Neural progenitor cell (in vitro differentiated cells): Measurements from ENCODE around the gene DSPP. TPM values are rescaled to one million over a fixed set of nuclear protein-coding genes. Genes with fewer than 3 reads are reported as not detected.

ENCODE experiments used
- DNase-seq: peaks from one replicate; pipeline ENCODE4 v3.0.0-alpha.2; 2016; ENCODE audit warnings: low spot score
- H2AFZ ChIP-seq: fragments of 200-600 bp; sonication (generic); replicated peaks from 2 replicates; pipeline ENCODE4 v1.6.1; 2016; ENCODE audit warnings: antibody characterized with exemption
- H3F3A ChIP-seq: fragments of 200-600 bp; sonication (generic); 2 replicates; pipeline ENCODE4 v1.6.1; 2016; ENCODE audit warnings: antibody characterized with exemption, low read depth
- H3K27ac ChIP-seq: fragments of 200-600 bp; sonication (generic); 2 replicates; pipeline ENCODE4 v1.5.1; 2016; ENCODE audit warnings: mild to moderate bottlenecking
- H3K27me3 ChIP-seq: fragments of 200-600 bp; sonication (generic); 2 replicates; pipeline ENCODE4 v1.6.1; 2016; ENCODE audit warnings: mild to moderate bottlenecking, moderate library complexity
- H3K36me3 ChIP-seq: fragments of 200-600 bp; sonication (generic); 2 replicates; pipeline ENCODE4 v1.5.1; 2016
- H3K4me1 ChIP-seq: fragments of 200-600 bp; sonication (generic); 2 replicates; pipeline ENCODE4 v1.6.1; 2016; ENCODE audit warnings: mixed run types
- H3K4me2 ChIP-seq: fragments of 200-600 bp; sonication (generic); 2 replicates; pipeline ENCODE4 v1.6.1; 2016
- H3K4me3 ChIP-seq: fragments of 200-600 bp; sonication (generic); 2 replicates; pipeline ENCODE4 v1.5.1; 2016
- H3K79me2 ChIP-seq: fragments of 200-600 bp; sonication (generic); 2 replicates; pipeline ENCODE4 v1.6.1; 2016; ENCODE audit warnings: low read depth
- H3K9ac ChIP-seq: fragments of 200-600 bp; sonication (generic); 2 replicates; pipeline ENCODE4 v1.6.1; 2016
- H3K9me3 ChIP-seq: fragments of 200-600 bp; sonication (generic); 2 replicates; pipeline ENCODE4 v1.5.1; 2016; ENCODE audit warnings: low read depth
- H4K20me1 ChIP-seq: fragments of 200-600 bp; sonication (generic); 2 replicates; pipeline ENCODE4 v1.6.1; 2016; ENCODE audit warnings: low read depth
- H3K27ac Mint-ChIP-seq: 3 replicates; pipeline ENCODE4 v1.8.0; 2021; ENCODE audit warnings: mixed read lengths
- H3K27me3 Mint-ChIP-seq: 2 replicates; pipeline ENCODE4 v1.8.0; 2022; ENCODE audit warnings: low read depth, mild to moderate bottlenecking, inconsistent platforms, moderate library complexity, mixed read lengths; ENCODE audit not compliant: insufficient read depth
- H3K36me3 Mint-ChIP-seq: 3 replicates; pipeline ENCODE4 v1.8.0; 2021; ENCODE audit warnings: mixed read lengths
- H3K4me1 Mint-ChIP-seq: 3 replicates; pipeline ENCODE4 v1.8.0; 2021; ENCODE audit warnings: mixed read lengths
- H3K4me3 Mint-ChIP-seq: 3 replicates; pipeline ENCODE4 v1.8.0; 2021; ENCODE audit warnings: mild to moderate bottlenecking, moderate library complexity, mixed read lengths
- H3K9me3 Mint-ChIP-seq: 3 replicates; pipeline ENCODE4 v1.8.0; 2020; ENCODE audit warnings: mixed read lengths
- EZH2 ChIP-seq: fragments of 200-600 bp; sonication (generic); IDR thresholded peaks from 2 replicates; pipeline ENCODE4 v1.6.1; 2017; ENCODE audit warnings: antibody characterized with exemption, mild to moderate bottlenecking, moderate library complexity
- EZH2phosphoT487 ChIP-seq: fragments of 200-600 bp; sonication (generic); IDR thresholded peaks from 2 replicates; pipeline ENCODE4 v1.6.1; 2017; ENCODE audit warnings: antibody characterized with exemption
- total RNA-seq: library from RNA; depleted of rRNA; stranded (reverse); fragments of >200 nt; gene quantifications from 2 replicates; pipeline ENCODE4 v1.2.3, GENCODE V29; 2015; ENCODE audit warnings: low replicate concordance
- TF ChIP-seq, protein P1 (sequence below): fragments of 200-600 bp; sonication (generic); IDR thresholded peaks from 2 replicates; pipeline ENCODE4 v1.5.1; 2017; ENCODE audit warnings: antibody characterized with exemption, mild to moderate bottlenecking

DSPP gene
- total RNA-seq, 1 donor from 2014 or later = 0.21 TPM

DNA sequence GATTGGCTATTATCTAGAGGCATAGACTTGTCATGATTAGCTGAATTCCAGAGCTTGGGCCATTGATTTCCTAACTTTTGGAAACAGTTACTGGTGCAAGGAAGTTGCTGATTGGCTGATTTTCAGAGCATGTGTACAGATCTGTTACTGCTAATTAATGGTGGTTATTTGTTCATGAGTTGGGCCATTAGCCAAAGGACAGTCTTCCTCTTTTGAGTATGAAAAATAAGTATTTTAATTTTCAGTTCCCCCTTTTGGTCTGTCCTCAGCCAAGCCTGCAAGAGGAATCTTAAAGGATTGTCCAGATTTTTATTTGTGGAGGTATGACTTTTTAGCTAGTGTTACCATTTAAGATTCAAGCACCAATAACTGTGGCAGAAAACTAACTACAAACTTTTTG is 7.0 kb upstream of the DSPP start:
- Histone ChIP-seq H3K27ac (no peak overlapping the region), H3K4me3 (no peak overlapping the region), H3K9me3 (no peaks in the 10 kb centered on the region), H3K36me3 (peaks cover 13% of the 10 kb centered on the region), H4K20me1 (no peaks in the 10 kb centered on the region), H3K4me1 (peaks cover 6% of the 10 kb centered on the region), H2AFZ (no peak overlapping the region), H3F3A (no peaks in the 10 kb centered on the region), H3K79me2 (no peaks in the 10 kb centered on the region), H3K4me2 (no peak overlapping the region), H3K9ac (no peak overlapping the region), H3K27me3 (no peaks in the 10 kb centered on the region)
- Mint-ChIP-seq H3K27me3 (peaks cover 2% of the 10 kb centered on the region), H3K27ac (no peak overlapping the region), H3K4me1 (peaks cover 7% of the 10 kb centered on the region), H3K4me3 (no peak overlapping the region), H3K9me3 (peaks cover 7% of the 10 kb centered on the region), H3K36me3 (no peaks in the 10 kb centered on the region)
- DNase-seq = no peak
- no peak for TF ChIP-seq EZH2phosphoT487
- TF ChIP-seq, protein P1, sequence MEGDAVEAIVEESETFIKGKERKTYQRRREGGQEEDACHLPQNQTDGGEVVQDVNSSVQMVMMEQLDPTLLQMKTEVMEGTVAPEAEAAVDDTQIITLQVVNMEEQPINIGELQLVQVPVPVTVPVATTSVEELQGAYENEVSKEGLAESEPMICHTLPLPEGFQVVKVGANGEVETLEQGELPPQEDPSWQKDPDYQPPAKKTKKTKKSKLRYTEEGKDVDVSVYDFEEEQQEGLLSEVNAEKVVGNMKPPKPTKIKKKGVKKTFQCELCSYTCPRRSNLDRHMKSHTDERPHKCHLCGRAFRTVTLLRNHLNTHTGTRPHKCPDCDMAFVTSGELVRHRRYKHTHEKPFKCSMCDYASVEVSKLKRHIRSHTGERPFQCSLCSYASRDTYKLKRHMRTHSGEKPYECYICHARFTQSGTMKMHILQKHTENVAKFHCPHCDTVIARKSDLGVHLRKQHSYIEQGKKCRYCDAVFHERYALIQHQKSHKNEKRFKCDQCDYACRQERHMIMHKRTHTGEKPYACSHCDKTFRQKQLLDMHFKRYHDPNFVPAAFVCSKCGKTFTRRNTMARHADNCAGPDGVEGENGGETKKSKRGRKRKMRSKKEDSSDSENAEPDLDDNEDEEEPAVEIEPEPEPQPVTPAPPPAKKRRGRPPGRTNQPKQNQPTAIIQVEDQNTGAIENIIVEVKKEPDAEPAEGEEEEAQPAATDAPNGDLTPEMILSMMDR = no peak

DNA sequence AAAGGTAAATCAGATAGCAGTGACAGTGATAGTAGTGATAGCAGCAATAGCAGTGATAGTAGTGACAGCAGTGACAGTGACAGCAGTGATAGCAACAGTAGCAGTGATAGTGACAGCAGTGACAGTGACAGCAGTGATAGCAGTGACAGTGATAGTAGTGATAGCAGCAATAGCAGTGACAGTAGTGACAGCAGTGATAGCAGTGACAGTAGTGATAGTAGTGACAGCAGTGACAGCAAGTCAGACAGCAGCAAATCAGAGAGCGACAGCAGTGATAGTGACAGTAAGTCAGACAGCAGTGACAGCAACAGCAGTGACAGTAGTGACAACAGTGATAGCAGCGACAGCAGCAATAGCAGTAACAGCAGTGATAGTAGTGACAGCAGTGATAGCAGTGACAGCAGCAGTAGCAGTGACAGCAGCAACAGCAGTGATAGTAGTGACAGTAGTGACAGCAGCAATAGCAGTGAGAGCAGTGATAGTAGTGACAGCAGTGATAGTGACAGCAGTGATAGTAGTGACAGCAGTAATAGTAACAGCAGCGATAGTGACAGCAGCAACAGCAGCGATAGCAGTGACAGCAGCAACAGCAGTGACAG is 6.1 kb downstream of the DSPP start:
- Mint-ChIP-seq H3K9me3 (no peaks in the 10 kb centered on the region), H3K4me1 (no peaks in the 10 kb centered on the region), H3K27ac (no peak overlapping the region), H3K36me3 (no peaks in the 10 kb centered on the region), H3K4me3 (no peak overlapping the region), H3K27me3 (peaks cover 2% of the 10 kb centered on the region)
- H3K4me2 ChIP-seq = no peak overlapping the region
- H3K9me3 ChIP-seq = no peaks in the 10 kb centered on the region
- H3K4me3 ChIP-seq = no peak overlapping the region
- no peaks in the 10 kb centered on the region for H3F3A ChIP-seq
- no peak overlapping the region for H2AFZ ChIP-seq
- no peaks in the 10 kb centered on the region for H3K27me3 ChIP-seq
- no peak overlapping the region for H3K27ac ChIP-seq
- TF ChIP-seq EZH2 (no peak), EZH2phosphoT487 (no peak)
- TF ChIP-seq, protein P1 = no peak
- H3K36me3 ChIP-seq = no peaks in the 10 kb centered on the region
- H3K4me1 ChIP-seq = no peaks in the 10 kb centered on the region
- no peaks in the 10 kb centered on the region for H4K20me1 ChIP-seq
- no peaks in the 10 kb centered on the region for H3K79me2 ChIP-seq
- no peak for DNase-seq
- H3K9ac ChIP-seq = no peak overlapping the region

DNA sequence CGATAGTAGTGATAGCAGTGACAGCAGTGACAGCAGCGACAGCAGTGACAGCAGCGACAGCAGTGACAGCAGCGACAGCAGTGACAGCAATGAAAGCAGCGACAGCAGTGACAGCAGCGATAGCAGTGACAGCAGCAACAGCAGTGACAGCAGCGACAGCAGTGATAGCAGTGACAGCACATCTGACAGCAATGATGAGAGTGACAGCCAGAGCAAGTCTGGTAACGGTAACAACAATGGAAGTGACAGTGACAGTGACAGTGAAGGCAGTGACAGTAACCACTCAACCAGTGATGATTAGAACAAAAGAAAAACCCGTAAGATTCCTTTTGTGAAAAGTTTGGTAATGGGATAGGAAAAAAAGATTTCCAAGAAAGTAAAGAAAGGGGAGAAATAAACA is 7.9 kb downstream of the DSPP start:
- H3K27me3 ChIP-seq = no peaks in the 10 kb centered on the region
- peaks cover 9% of the 10 kb centered on the region for H3K4me1 ChIP-seq
- H3F3A ChIP-seq = no peaks in the 10 kb centered on the region
- no peaks in the 10 kb centered on the region for H3K36me3 ChIP-seq
- Mint-ChIP-seq H3K27ac (no peak overlapping the region), H3K4me3 (no peak overlapping the region), H3K27me3 (peaks cover 6% of the 10 kb centered on the region), H3K36me3 (no peaks in the 10 kb centered on the region), H3K4me1 (no peaks in the 10 kb centered on the region), H3K9me3 (no peaks in the 10 kb centered on the region)
- no peaks in the 10 kb centered on the region for H3K79me2 ChIP-seq
- DNase-seq = no peak
- TF ChIP-seq EZH2phosphoT487 = no peak
- TF ChIP-seq, protein P1 = no peak
- TF ChIP-seq EZH2 = no peak
- no peak overlapping the region for H3K9ac ChIP-seq
- H3K4me2 ChIP-seq = no peak overlapping the region
- no peaks in the 10 kb centered on the region for H4K20me1 ChIP-seq
- no peak overlapping the region for H3K27ac ChIP-seq
- H3K9me3 ChIP-seq = no peaks in the 10 kb centered on the region
- H3K4me3 ChIP-seq = no peak overlapping the region
- H2AFZ ChIP-seq = no peak overlapping the region
